NCI-H1694 treated with DMSO at 0.1 percent for 48 hours (cell line): ENCODE measurements around the gene GBA2.

ENCODE experiments used
- DNase-seq: peaks from one replicate; lab custom pipeline; 2025; lab: John Stamatoyannopoulos, UW

The GBA2 gene

DNA sequence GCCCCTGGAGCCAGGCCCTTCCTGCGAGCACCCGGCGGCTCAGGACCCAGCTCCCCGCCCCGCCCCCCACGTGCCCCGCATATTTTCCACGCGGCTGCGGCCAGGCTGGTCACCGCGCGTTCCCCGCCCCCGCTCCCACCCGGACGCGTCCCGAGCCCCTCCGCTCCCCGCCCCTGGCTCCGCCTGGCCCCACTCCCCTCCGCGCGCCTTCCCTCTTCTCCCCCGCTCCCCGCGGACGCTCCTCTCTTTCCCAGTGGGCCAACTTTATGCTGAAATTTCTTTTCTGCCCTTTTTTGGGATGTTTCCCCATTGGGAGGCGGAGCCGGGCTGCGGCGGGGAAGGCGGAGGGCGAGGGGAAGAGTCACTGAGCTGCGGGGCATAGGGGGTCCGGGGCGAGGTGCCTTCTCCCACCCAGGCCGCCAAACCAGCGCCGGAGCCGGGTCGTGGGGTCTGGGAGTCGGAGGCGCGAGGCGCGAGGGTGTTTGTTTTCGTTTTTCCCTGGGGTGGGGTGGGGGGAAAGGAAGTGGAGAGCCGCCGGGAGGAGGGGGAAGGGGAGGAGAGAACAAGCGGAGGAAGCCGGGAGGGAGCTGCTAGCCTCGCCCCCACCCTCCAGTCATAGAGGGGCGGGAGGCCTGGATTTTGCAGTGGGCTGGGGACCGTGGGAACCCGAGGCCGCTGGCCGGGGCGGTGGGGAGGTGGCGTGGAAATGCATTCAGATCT is 58.3 kb downstream of the GBA2 start:
- peak; percentile 33 for DNase-seq

DNA sequence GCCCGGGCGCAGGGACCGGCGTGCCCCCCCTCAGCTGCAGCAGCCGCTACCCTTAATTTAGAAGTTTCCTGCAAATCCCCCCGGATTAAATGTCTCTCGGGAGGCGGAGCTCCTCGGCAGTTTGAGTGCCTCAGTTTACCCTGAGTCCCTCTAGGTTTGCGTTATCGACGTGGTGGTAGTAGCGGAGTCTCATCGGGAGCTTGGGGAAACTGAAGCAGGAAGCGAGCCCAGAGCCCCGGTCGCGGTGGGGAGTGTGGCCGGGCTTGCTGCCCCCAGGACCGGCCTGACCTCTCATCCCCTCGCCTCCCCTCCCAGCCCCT is 58.8 kb downstream of the GBA2 start:
- DNase-seq, result no peak

DNA sequence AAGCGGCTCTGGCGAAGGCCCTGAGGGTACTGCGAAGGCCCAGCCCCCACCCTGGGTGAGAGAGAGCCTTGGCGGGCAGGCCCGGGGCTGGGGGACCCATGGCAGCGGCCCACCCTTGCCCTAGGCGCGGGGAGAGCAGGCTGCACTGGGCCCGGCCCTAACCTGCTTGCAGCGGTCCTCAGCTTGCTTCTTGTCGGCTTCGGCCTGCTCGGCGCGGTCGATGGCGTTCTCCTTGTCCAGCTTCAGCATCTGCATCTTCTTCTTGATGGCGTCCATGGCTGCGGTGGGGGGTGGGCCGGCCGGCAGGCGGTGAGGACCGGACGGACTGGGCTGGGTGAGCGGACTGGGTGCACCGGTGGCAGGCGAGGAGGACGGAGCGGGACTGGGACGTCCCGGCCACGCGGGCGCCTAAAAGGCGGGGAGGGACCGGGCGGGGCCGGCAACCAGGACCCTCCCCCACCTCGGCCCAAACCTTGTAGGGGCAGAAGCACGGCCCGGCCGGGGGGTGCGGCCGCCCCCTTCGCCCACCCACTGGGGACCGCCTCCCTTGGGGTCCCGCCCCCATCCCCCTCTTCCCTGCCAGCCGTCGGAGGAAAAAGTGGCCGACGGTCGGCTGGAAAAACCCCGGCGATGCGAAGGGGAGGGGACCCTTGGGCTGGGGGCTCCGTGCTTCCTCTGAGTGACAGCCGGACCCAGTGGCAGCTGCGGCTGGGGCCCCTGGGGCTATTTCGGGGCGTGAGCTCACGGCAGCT is 59.3 kb downstream of the GBA2 start, which contains the start of gene TPM2:
Gene TPM2, minus strand, starts transcription at position 384 of the 752 bp plus-strand sequence. Its CDS starts 108 bp downstream, at position 276.
- no peak for DNase-seq

DNA sequence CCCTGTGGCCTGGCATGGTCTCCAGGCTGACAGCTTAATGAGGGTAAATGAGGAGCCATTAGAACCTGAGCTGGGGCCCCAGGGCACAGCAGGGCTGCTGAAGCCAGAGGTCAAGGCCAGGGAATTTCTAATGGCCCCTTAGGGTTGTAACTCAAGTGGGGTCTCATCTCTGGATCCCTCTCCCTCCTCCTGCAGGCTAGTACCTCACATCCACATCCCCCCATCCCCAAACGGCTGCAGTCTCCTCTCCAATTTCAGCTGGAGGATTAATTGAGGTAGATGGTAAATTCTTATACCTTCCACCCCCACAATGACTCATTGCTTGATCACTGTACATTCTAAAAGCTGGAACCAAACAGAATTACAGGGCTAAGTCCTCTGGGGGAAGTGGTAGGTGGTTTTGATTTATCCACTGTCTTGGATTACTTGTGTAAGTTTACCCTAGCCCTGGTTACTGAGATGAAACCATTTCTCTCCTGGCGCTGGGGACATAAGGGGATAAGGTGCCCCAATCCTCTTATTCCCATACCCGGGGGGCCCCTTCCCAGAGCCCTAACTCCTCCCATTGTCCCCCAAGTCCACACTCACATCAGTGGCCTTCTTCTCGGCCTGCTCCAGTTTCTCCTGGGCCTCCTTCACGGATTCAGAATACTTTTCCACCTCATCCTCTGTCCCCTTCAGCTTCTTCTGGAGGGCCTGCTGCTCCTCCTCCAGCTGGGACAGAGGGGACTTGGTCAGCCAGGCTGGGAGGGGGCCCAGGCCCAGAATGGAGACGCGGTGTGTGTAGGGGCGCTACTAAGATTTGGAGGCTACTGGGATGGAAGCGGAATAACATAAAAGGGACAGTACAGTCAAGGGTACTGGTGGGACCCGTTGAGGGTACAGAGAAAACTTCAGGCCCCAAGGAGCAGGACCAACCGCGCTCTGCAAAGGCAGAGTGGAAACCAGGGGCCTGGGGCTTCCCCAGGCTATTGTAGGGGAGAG is 60.2 kb downstream of the GBA2 start:
- no peak for DNase-seq

GRCh38 chr9:35687972-35688557 is 61.0 kb downstream of the GBA2 start:
- DNase-seq, result no peak

DNA sequence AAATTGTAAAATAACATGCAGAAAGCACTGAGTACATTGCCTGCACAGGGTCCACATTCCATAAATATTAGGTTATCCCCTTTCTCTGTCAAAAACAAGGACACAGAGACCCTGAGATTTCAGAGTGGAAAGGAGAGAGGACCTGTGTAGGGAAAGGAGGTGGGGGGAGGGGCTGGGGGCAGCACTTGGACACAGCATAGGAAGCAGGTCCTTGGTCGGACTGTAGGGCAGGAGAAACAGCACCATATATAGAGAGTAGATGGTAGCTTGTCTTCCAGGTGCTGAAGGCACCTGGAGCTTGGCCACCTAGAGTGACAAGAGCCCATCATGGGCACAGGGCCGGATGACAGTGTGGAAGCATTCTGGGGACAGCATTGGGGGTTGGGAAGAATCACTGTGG is 61.7 kb downstream of the GBA2 start:
- DNase-seq, result no peak
